Fibroblast of pulmonary artery (primary cell): ENCODE measurements around the gene LRRC52.

ENCODE experiments used
- DNase-seq: peaks from one replicate; pipeline ENCODE4 v3.0.0-alpha.2; 2010; ENCODE audit warnings: low read depth
- H3K4me3 ChIP-seq: replicated peaks from 2 replicates; pipeline ENCODE4 v1.5.1; 2011; ENCODE audit warnings: low read depth, mild to moderate bottlenecking, control low read depth, low read length, moderate library complexity
- CTCF ChIP-seq: IDR thresholded peaks from 2 replicates; pipeline ENCODE4 v1.5.1; 2011; ENCODE audit warnings: mild to moderate bottlenecking, control low read depth, low read length, inconsistent platforms; ENCODE audit errors: missing control alignments

The LRRC52 gene, protein sequence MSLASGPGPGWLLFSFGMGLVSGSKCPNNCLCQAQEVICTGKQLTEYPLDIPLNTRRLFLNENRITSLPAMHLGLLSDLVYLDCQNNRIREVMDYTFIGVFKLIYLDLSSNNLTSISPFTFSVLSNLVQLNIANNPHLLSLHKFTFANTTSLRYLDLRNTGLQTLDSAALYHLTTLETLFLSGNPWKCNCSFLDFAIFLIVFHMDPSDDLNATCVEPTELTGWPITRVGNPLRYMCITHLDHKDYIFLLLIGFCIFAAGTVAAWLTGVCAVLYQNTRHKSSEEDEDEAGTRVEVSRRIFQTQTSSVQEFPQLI

DNA sequence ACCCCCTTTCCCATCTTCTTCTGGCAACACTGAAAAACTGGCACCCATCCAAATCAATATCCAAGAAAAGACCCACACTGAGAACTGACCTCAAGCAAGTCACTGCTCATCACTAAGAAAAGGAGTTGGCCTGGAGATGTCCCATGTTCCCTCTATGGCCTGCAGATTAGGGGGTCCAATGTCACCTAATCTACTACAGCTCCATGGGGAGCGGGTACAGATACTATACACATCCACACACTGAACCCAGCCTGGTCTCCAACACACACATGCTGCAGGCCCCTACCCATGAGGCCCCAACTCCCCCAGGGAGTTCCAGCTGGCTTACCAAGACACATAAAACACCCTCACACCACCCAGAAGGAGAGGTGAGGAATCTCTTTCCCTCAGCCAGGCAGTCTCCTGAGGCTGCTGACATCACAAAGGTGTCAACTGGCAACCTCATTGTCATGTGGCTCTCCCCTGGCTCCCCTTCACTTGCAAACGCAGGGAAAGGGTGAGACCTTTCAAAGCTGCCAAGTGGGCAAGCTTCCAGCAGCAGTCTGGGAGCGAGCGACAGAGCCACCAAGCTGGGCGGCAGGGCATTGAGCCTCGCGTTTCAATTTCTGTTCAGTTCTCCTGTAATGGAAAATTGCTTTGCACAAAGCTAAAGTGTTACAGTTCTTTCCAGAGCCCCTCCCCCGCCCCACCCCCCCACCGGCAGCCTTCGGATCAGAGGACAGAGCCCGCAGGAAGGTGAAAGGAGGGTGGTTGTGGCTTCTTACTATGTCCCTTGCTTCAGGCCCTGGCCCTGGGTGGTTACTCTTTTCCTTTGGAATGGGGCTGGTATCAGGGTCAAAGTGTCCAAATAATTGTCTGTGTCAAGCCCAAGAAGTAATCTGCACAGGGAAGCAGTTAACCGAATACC lies at the start of gene LRRC52:
LRRC52 (plus strand) TSS at position 469 of the 907 bp plus-strand sequence; CDS start at position 766, 297 bp downstream.
- no peak within 1 kb of the TSS for H3K4me3 ChIP-seq
- DNase-seq: no peak
- no peak for TF ChIP-seq CTCF

GRCh38 chr1:165494949-165495857 lies 48.6 kb upstream of the LRRC52 start:
- no peak overlapping the region for H3K4me3 ChIP-seq
- no peak for TF ChIP-seq CTCF
- DNase-seq: no peak

DNA sequence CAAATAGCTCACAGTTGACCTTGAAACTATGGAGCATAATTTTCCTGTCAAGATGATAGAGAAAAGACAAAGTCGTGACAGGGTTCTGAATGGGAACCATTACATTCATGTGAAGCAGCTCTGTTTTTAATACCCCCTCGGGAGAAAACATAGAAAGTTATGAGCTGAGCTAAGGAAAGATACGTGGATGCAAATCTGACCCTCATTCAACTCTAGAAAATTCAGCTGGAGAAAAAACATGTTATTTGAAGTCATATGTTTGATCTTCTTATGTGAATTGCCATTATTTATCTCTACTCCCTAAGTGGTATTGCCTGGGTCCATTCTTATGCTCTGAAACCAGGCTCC lies 48.0 kb upstream of the LRRC52 start:
- no peak for TF ChIP-seq CTCF
- H3K4me3 ChIP-seq: no peak overlapping the region
- no peak for DNase-seq

- no peak for TF ChIP-seq CTCF
- H3K4me3 ChIP-seq: no peak overlapping the region
- no peak for DNase-seq
Observed at GRCh38 chr1:165496501-165496900, 47.3 kb upstream of the LRRC52 start.

- no peak overlapping the region for H3K4me3 ChIP-seq
- TF ChIP-seq CTCF: no peak
- no peak for DNase-seq
Observed at GRCh38 chr1:165497069-165498013, 46.5 kb upstream of the LRRC52 start.

GRCh38 chr1:165501330-165501969 lies 42.4 kb upstream of the LRRC52 start:
- no peak overlapping the region for H3K4me3 ChIP-seq
- TF ChIP-seq CTCF: no peak
- DNase-seq: no peak
